HG03457 (cell line): ENCODE measurements around the gene GOPC.
"Not testable (repeated sequence)": the region's sequence is repeated elsewhere in the genome, so short reads cannot be mapped to it uniquely, and the experiment has no call there.

ENCODE experiments used
- ATAC-seq: cut with Tn5 transposase; IDR thresholded peaks from one replicate; pipeline ENCODE4 v1.9.1; 2021; ENCODE audit warnings: moderate number of reproducible peaks; ENCODE audit not compliant: unreplicated experiment

Gene GOPC

DNA sequence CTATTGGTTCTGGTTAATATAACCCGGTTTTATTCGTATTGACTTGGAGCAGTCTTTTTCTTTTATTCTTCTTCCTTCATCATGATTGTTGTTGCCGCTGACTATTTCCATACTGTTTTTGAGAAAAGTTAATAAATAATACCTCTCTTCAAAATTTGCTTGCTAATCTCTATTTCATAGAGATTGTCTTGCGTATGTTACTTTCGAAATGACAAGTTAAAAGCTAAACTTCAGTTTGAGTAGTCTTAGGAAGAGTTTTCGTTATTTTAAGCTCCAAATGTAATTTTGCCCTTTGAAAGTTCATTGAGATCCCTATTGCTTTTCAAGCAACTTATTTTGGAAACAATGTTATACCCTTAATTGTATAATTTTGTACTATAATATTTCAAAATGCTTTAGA, 83.4 kb downstream of the GOPC start:
- no peak for ATAC-seq

DNA sequence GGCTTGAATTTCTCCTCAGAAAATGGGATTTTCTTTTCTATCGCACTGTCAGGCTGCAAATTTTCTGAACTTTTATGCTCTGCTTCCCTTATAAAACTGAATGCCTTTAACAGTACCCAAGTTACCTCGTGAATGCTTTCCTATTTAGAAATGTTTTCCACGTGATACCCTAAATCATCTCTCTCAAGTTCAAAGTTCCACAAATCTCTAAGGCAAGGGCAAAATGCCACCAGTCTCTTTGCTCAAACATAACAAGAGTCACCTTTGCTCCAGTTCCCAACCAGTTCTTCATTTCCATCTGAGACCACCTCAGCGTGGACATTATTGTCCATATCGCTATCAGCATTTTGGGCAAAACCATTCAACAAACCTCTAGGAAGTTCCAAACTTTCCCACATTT, 84.3 kb downstream of the GOPC start:
- not testable (repeated sequence) for ATAC-seq

DNA sequence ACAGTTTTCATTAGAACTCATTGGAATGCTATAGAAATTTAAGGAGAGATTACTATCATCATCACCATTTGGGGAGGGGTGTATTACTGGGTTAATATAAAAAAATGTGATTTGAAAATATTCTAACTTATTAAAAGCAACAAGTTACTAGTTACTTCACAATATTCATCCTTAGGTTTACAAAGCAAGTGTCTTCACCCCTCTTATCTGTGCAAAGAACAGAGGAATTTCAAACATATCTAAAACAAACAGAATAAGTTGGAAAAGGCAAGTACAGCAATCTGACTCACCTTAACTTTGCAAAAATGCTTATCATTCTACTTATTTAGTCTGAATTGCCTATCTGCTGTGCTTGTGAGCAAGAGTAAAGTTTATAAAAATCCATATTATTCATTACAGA, 87.0 kb downstream of the GOPC start:
- ATAC-seq: no peak

DNA sequence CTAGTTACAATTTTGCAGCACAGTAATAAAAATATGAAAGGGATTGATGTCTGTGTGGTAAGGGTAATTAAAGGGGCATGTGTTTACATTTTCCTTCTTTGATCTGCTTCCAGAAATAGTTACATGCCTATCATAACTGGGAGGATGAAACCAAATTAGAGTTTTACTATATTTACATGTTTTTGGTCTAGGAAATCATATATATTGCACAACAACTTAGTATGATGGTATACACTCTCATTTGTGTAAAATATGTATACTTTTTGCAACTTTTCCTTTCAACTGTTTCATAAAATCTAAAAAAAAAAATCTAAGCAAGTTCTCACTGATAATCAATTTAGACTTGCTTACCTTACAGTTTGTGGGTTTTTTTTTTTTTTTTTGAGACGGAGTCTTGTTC, 87.7 kb downstream of the GOPC start:
- ATAC-seq: no peak

DNA sequence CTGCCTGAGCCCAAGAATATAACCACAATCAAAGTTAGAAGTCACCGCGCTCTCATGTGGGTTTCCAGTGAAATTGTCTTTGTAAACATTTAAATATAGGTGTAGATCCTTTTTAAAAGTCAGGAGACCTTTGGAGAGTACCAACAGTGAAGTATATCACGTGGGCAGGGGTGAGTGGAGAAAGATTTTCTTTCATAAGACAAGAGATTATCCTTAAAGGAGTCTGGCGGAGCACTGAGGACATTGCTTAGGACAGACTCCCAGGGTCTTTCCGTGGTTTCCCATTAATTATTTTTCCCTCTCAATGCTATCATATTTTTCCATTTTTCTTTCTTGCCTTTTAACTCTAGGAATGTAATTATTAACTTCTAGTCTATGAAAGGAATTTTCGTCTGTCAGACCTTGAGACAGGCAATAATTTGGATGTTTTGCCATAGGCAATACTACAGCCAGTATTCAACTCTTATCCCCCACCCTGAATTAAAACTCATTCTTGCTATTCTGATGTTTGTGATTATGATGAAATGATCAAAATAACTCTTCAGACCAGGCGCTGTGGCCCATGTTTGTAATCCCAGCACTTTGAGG, 88.4 kb downstream of the GOPC start:
- ATAC-seq: no peak

DNA sequence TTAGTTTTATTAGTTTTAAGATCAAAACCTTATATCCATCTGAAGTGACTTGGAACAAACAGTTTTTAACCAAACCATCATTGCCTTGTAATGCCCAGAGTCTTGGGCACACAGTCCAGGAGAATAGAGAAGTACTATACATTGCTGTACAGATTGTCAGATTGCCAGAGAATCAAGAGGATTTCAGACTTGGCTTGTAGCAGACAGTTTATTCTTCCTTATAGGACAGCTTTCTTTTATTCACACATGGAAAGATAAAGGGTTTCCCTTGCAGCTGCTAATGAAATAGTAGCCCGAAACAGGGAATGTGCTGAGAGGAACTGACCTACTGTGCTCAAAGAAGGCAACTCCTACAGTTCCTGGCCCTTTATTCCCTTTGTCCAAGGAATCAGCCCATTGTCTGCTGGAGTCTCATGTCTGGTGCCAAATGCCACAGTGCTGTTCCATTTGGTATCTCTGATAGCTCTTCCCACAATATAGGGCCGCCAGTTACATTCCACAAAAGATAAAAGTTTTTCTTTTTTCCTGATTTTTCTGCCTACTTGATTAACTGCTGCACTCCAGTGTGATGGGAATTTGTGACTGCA, 89.2 kb downstream of the GOPC start:
- no peak for ATAC-seq

DNA sequence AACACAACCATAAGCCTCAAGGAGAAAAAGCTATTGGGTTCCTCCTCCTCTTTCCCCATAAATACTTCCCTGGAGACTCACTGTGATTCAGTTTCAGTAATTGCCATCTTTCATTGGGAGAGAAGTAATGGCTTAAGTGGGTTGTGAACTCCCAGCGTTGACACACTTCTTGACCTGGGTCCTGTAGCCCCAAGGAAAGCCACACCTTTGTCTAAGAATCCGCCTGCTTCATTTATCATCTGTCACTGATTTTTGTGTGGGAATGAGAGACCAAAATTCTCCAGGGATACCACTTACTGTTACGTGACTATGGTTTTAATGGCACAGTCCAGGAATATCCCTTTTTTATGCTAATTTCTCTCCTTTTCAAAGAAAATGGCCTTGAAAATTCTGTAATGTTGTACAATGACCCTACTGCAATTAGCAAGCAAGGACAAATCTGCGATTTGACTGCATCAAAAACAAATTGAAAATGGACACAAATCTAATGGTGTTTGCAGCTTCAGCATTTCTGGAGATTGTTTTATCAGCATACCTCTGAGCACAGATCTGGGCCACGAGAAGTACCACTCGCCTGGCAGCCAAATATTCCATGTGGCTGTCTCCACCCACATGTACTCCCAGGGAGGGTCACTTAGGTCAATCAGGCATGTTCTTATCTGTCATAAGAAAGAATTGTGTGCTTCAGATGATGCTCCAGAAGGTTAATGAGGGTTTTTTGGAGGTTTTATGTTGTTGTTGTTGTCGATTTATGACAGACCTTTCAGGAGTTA, 90.1 kb downstream of the GOPC start:
- ATAC-seq: no peak
